Glomerular visceral epithelial cell (primary cell): ENCODE results near the gene CEP170B.
"Not testable (repeated sequence)": the region's sequence is repeated elsewhere in the genome, so short reads cannot be mapped to it uniquely, and the experiment has no call there.

ENCODE experiments used
- DNase-seq: peaks from one replicate; pipeline ENCODE4 v3.0.0-alpha.2; 2016; ENCODE audit errors: extremely low spot score

Gene CEP170B

DNA sequence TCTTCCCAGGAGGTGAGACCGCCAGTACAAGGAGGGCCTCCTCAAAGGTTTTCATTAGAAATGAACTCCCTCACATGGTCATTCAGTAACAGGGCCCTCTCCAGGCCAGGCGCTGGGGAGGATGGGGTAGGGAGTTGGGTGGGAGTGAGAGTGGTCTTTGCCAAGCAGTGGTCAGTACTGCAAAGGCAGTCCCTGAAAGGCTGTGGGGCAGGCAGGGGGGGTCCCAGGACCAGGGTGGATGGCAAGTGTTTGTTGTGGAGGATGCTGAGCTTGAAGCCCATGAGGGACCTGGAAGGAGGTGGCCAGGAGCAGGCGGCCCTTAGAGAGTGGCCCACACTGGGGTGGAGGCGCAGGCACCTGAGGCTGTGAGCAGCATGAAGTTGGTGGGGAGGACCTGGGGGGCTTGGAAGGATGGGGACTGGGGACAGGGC is 26.1 kb downstream of the CEP170B start:
- DNase-seq = no peak

DNA sequence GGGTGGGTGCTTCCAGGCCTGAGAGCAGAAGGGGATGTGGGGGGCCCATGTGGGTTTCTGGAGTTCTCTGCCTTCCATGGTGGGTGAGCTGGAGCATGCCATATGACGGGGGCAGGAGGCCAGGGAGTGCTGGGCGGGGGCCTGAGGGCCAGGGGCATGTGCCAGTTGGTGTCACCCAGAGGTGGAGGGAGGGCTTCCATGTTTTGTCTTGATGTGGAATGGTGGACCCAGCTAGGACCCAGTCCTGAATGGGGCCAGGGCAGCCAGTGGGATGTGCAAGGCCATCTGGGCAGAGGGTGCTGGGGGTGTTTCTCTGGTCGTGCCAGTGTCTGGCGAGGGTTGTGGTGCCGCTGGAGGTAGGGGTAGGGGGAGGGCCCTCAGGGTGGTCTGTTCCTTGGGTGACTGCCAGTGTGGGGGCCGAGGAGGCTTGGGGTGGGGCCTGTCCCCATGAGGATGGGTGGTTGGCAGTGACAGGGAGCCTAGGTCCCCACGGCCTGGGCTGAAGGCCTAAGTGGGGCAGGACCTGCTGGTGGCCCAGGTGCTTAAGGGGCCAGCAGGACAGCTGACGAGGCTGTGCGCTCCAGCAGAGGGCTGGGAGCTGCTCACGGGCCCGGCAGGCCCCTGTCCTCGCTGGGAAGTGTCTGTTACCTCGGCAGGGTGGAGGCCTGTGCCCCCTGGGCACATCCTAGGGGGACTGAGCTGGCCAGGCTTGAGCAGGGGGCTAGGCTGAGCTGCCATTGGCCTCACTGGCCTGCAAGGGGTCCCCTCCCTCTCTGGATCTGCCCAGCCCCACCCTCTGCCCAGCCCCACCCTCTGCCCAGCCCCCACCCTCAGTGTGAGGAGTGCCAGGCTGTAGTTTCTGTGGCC is 26.8 kb downstream of the CEP170B start:
- no peak for DNase-seq

DNA sequence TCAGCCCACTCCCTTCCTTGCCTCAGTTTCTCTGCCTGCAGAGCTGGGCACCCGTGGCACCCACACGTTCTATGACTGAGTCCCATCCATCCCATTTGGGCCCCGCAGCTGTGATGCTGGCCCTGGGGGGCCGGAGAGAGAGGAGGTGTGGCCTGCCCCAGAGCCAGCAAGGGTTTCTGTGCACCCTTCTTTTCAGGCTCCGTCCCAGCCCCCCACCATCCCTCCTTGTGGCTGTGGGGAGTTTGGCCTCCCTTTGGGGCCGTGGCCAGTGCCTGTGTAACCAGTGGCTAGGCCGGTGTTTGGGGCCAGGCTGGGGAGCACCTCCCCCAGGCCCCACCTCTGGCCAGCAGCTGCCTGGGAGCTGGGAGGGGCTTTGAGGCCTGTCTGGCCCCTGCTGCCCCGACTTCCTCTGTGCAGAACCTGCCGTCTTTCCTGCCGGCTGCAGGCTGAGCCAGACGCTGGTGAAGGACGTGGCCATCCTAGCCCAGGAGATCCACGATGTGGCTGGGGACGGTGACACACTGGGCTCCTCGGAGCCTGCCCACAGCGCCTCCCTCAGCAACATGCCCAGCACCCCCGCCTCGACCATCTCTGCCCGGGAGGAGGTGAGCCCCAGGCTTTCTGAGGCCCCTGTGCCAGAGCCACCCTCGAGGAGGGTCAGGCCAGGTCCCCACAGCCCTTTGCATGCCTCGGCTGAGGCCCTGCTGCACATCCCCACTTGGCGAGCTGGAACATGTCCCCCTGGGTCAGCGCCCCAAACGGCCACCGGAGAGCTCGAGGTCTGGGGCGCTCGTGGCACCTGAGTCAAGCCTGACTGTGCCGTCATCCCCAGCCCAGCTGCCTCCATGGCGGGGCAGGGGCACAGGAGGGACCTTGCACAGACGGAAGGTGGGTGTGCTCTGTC is 27.7 kb downstream of the CEP170B start:
- DNase-seq = no peak

DNA sequence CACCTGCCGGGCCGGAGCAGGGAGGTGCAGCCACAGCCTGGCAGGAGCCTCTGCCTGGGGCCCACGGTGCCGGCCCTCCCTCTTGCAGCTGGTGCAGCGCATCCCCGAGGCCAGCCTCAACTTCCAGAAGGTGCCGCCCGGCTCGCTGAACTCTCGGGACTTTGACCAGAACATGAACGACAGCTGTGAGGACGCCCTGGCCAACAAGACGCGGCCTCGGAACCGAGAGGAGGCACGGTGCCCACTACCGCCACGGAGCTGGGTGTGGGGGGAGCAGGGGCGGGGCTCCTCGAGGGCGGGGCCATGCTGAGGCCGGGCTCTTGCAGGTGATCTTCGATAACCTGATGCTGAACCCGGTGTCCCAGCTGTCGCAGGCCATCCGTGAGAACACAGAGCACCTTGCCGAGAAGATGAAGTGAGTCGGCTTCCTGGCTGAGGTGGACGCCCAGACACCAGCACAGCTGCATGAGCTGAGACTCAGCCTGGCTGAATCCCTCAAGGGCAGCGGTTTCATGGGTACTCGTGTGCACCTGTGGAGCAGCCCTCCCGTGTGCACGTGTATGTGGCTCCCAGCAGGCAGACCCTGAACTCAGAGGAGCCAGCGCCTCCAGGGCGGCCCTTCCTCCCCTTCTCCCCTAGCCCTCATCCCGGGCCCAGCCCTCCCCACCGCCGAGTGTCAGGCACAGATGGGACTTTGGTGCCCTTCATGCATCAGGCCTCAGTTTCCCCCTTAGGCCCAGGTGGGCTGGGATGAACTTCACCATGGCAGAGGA is 28.6 kb downstream of the CEP170B start:
- no peak for DNase-seq

DNA sequence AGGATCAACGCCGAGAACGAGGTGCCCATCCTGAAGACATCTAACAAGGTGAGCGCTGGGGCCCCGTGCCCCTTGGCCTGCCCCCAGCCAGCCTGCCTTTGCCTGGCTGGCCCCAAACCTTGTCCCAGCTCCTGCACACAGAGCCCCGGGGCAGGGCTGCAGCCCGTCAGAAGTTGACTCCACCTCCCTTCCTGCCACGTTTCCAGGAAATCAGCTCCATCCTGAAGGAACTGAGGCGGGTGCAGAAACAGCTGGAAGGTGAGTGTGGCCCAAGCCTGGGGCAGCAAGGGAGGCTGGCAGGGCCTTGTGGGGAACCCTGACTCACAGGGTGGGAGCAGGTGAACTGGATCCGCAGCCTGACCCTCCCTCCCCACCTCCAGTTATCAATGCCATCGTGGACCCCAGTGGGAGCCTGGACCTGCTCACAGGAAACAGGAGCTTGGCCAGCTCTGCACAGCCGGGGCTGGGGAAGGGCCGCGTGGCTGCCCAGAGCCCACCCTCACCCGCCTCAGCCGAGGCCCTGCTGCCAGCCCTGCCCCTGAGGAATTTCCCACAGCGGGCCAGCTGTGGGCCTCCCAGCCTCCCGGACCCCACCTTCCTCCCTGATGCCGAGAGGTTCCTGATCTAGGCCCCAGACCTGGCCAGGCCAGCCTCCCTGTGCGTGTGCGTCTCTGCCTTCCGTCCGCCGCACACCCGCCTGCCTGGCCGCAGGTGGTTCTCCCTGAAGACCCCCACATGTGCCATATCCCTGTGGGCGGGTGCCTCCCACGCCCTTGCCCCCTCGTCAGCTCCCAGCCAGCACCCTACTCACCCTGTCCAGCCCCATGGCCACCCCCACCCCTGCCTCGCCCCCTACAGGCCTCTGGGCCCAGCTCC is 29.5 kb downstream of the CEP170B start:
- no peak for DNase-seq

DNA sequence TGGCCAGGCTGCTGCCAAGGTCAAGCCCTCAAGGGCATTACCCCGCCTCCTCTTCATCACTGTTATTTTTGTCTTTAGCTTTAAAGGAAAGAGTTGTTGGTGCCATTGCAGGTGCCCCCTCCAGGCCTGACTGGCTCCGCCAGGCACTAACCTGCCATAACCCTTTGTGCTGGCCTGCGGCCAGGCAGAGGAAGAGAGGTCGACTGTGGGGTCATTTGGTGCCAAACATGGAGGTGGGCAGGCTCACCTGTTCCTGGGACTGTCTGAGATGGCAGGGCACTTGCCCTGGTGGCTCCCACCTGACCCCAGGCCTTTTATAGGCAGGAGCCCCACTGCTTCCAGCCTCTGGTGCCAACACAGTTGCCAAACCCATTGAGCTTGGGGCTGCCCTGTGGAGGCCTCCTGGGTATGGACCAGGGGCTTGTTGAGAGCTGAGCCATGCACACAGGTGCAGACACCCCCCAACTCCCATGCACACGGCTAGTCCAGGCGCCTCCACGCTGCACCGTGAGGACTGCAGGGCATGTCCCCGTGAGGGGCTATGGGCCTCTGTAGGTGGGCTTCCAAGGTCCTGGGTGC is 30.2 kb downstream of the CEP170B start:
- no peak for DNase-seq

DNA sequence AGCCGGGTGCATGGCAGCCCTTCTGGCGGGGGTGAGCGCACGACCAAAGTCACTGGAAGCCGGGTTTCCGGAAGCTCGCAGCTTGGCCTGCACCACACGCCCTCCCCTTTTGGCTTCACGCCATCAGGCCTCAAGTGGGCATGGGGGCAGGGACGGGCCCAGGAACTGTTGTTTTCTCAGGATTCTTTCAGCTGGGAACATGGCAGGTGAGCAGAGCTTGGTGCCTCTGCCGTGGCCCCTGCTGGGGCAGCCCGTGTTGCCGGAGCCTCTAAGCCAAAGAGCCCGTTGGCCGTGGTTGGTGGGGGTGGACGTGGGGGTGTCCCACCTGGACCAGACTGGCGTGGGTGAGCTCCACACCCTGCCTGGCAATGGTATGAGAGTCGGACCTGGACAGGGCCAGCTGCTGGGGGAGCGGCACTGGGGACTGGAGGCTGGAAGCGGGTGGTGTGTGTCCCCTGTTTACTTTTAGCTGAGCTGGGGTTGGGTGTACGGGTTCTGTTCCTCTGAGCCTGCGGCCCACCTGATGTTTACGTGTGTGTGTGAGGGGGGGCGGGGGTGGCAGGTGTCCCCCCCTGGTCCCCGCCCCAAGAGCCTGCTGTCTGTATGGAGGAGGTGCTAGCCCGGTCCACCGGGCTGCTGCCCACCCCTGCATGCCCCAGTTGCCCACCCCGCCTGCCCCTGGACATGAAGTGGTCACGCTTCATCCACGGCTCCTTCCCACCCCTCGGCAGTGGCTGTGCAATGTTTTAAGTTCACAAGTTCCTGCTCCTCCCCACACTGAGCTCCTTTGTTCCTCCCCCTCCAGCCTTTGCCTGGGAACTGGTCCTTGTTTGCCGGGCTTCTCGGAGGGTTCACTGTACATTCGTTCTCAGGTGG is 31.0 kb downstream of the CEP170B start:
- DNase-seq = no peak

DNA sequence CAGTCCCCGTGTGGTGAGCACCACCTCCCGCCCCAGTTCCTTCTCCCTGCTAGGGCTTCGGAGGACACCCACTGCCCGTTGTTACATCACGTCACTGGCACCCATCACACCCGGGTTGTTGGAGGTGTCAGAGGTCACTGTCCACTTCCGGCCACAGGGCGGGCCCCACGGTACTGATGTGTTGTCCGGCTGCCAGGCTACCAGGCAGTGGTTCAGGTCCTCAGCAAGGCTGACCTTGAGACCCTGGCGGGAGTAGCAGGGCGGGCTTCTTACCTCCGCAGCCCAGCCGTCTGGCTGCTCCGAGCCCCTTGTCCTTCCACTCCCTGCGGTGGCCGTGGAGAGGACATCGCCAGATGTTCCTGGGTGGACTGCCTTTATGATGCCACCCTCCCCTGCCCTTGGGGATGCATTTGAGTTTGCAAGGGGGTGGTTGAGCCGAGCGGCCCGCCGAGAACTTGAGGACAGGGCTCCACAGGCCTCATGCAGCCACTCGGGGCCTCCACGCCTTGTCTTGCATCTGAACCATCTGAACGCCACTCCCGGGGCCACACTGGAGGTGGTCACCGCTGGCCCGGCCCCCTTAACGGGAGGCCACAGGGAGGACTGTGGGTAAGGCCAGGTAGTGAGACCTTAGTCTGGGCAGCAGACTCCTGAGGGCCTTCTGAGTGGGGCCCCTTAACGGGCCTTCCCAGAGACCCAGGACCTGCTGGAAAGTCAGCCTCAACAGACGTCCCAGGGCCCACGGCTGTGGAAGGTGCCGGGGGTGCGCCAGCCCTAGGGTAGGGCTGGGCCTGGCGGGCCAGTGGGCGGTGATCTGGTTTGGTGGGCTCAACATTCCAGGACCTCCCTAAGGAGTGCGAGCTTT is 32.5 kb downstream of the CEP170B start:
- no peak for DNase-seq

DNA sequence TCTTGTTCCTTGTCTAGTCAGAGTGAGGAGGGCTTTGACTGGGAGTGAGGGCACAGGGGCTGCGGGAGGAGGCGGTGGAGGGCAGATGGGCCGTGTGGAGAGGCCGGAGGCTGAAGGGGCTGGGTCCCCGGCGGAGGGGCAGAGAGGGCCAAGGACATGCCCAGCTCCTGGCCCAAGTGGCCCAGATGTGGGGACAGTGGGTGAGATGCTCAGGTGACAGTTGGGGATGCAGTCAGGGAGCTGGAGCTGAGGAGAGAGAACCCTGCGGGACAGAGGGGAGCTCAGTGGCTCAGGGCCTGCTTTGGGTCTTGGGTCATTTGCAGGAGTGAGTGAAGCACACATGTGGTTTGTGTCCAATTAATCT is 33.1 kb downstream of the CEP170B start:
- DNase-seq = no peak

DNA sequence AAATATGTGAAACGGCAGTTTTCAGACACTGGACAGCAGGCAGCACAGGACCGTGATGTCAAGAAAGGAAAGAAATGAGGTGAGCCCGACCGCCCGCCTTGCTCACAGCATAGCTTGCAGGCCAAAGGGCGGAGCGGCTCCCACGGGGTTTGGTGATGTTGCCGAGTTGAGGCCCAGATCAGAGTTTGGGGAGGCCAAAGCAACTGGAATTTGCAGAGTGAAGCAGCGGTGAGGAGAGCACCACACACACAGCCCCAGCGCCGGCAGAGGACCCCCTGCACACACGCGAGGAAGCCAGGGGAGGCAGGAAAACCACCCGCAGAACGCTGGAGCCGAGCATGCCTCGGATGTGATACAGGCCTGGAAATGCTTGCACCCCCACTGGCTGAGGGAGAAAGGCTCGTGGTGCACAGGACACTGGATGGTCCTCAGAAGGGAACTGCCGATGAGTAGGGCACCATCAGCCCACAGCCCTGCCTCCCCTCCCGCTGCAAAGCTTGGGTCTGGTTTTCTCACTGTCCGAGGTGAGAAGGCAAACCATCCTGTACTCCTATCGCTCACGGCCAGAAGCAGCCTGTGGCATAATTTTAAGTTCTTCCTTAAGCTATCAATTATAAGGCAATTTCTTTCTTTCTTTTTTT is 33.9 kb downstream of the CEP170B start:
- no peak for DNase-seq

DNA sequence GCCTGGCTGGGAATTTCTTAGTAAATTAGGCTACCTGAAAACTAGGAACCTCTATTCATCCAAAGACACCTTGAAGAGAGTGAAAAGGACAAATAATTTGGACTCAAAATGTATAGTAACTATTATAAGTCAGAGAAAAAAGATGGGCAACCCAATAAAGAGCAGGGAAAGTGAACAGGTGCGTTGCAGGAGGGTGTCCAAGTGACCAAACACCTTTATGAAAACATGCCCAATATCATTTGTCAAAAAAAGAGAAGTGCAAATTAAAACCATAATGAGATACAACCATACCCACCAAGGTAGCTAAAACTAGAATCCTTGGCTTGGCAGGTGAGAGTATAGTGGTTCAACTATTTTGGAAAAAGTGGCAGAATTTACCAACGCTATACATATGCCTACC is 34.7 kb downstream of the CEP170B start:
- no peak for DNase-seq

DNA sequence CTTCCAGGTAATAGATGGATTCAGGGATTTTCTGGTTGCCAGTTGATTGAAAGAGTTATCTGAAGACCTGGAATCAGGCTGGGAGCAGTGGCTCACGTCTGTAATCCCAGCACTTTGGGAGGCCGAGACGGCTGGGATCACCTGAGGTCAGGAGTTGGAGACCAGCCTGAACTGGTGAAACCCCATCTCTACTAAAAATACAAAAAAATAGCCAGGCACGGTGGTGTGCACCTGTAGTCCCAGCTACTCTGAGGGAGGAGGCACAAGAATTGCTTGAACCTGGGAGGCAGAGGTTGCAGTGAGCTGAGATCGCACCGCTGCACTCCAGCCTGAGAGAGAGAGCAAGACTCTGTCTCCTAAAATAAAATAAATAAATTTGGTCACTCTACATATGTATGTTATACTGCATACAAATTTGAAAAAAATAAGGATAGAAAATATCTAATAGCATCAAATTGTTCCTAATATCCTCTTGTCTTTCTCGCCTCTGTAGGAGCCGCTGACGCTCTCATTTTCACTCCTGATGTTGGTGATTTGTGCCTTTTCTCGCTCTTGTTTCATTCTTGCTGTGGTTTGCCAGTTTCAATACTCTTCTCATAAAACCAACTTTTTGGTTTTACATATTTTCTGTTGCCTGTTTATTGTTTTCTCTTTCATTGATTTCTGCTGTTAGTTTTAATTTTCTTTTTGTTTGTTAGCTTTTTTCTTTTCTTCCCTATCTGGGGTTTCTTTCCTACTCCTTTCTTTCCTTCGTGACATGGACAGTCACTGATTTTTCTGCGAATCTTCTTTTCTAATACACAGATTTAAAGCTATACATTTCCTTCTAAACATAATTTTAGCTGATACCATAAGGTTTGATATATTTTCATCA is 35.8 kb downstream of the CEP170B start:
- DNase-seq = no peak

DNA sequence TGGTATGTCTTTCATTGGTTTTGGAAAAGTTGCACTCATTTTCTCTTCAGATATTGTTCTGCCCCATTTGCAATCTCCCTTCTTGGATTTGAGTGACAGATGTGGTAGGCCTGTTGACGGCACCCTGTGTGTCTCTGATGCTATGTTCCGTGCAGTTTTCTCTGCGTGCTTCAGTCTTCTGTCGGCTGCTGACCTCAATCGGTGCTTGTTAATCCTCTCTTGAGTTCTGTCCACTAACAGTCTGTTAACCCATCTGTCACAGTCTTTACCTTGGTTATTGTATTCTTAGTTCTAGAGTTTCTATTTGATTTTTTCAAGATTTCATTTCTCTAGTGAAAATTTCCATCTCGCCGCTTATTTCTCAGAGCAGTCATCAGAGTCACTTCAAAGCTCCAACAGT is 38.9 kb downstream of the CEP170B start:
- no peak for DNase-seq

DNA sequence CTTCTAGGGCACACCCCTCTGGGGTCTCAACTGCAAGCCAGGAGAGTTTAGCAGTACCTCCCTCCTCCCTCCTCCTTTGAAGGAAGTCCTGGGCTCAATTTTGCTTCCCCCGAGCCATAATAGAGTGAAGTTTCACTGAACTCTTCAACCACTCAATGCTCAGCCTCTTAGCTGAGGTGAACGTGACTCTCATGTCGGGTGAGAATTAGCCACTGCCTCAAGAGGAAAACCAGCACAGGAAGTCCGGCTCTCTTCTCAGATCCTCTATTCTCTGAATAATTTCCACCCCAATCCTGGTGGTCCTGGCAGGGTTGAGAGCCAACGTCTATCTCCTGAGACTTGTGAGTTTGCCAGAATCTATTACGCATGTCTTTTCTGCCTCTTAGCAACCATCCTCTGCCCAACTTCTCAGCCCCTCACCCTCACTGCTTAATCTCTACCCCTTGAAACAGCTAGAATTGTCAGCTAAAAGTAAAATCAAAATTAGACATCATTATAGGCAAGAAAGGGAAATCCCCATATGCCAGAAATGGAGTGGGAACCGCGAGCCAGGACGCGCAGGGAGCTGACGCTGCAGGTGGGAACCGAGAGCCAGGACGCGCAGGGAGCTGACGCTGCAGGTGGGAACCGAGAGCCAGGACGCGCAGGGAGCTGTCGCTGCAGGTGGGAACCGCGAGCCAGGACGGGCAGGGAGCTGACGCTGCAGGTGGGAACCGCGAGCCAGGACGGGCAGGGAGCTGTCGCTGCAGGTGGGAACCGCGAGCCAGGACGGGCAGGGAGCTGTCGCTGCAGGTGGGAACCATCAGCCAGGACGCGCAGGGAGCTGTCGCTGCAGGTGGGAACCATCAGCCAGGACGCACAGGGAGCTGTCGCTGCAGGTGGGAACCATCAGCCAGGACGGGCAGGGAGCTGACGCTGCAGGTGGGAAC is 39.8 kb downstream of the CEP170B start:
- DNase-seq = not testable (repeated sequence)

DNA sequence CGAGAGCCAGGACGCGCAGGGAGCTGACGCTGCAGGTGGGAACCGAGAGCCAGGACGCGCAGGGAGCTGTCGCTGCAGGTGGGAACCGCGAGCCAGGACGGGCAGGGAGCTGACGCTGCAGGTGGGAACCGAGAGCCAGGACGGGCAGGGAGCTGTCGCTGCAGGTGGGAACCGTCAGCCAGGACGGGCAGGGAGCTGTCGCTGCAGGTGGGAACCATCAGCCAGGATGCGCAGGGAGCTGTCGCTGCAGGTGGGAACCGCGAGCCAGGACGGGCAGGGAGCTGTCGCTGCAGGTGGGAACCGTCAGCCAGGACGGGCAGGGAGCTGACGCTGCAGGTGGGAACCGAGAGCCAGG is 40.5 kb downstream of the CEP170B start:
- DNase-seq = not testable (repeated sequence)

DNA sequence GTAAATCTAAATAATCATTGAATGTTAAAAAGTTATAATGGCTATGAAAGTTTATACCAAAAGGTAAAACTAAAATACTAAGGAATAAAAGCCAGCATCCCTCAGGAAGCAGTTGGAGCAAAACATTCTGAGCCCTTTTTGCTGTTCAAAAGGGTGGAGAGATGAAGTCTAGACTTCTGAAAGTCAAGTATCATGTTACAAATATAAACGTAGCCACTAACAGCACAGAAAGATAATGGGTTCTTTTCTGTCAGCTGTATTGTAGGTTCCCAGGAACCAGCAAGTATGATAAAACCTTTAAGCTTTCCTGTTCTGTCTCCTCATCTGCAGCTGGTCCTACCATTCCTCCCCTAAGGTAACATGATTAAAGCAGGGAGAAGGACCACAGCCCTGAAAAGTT is 43.2 kb downstream of the CEP170B start:
- DNase-seq = no peak
